ENCODE data around the gene HS2ST1. TPM values are rescaled to one million over a fixed set of nuclear protein-coding genes. Genes with fewer than 3 reads are reported as not detected.

Gene HS2ST1
- total and polyA plus RNA-seq, 4 donors: 5.4 to 11.8 (median 8.2) TPM

- no peak for TF ChIP-seq CTCF (IDR thresholded peaks at IDR 0.05; ENCODE audit: low read depth, low read length, missing input control)
- TF ChIP-seq RAD21 (IDR thresholded peaks at IDR 0.05): no peak
- no peak for TF ChIP-seq FOXA2 (IDR thresholded peaks at IDR 0.05)
- no peak for TF ChIP-seq EGR1 (IDR thresholded peaks at IDR 0.05; ENCODE audit: low read depth in 2 of 2)
- no peak for TF ChIP-seq ZBTB33 (IDR thresholded peaks at IDR 0.05)
- TF ChIP-seq HNF4G (IDR thresholded peaks at IDR 0.05): no peak
- no peak for TF ChIP-seq JUND (IDR thresholded peaks at IDR 0.05)
- no peak for TF ChIP-seq GABPA (IDR thresholded peaks at IDR 0.05 in 1 of 2, conservative IDR thresholded peaks at IDR 0.05 in 1 of 2)
Observed at GRCh38 chr1:87141556-87141955, 227.1 kb downstream of the HS2ST1 start (continued).

GRCh38 chr1:87143413-87144135, 229.1 kb downstream of the HS2ST1 start:
- Histone ChIP-seq H3K9ac (ENCODE audit: low read depth in 1 of 2, low read length in 2 of 2) (no peak overlapping the region), H3K36me3 (ENCODE audit: control insufficient read depth in 4 of 4, insufficient read depth in 3 of 4, low read depth in 1 of 4, low read length in 3 of 4) (no peaks in the 10 kb centered on the region), H3K4me1 (ENCODE audit: control insufficient read depth in 4 of 4, insufficient read depth in 4 of 4, low read length in 3 of 4) (no peaks in the 10 kb centered on the region), H3K27me3 (ENCODE audit: control insufficient read depth in 4 of 4, insufficient read depth in 4 of 4, low read length in 3 of 4) (no peaks in the 10 kb centered on the region), H3K9me3 (ENCODE audit: control insufficient read depth in 4 of 4, low read length in 3 of 4) (no peaks in the 10 kb centered on the region), H3K4me3 (ENCODE audit: low read depth in 1 of 3, low read length in 3 of 3) (no peak overlapping the region), H3K27ac (ENCODE audit: low read depth in 1 of 2, low read length in 2 of 2) (no peak overlapping the region)
- WGBS: 97% methylated on average over 3 of the region's 3 CpGs
- no peak for DNase-seq (ENCODE audit: low spot score)
- TF ChIP-seq MAX (IDR thresholded peaks at IDR 0.05) (no peak), REST (IDR thresholded peaks at IDR 0.05) (no peak), EGR1 (IDR thresholded peaks at IDR 0.05; ENCODE audit: low read depth in 2 of 2) (no peak), YY1 (IDR thresholded peaks at IDR 0.05) (no peak), JUND (IDR thresholded peaks at IDR 0.05) (no peak), FOXA2 (IDR thresholded peaks at IDR 0.05) (no peak), NR2F2 (IDR thresholded peaks at IDR 0.05) (no peak), CTCF (IDR thresholded peaks at IDR 0.05; ENCODE audit: low read depth, low read length, missing input control) (no peak)

Data from liver (tissue), 9 donors.